GM19324 (cell line): ENCODE measurements around the gene SPATA31C1.
"Not testable (repeated sequence)": the region's sequence is repeated elsewhere in the genome, so short reads cannot be mapped to it uniquely, and the experiment has no call there.

Source experiments
- ATAC-seq: cut with Tn5 transposase; IDR thresholded peaks from one replicate; pipeline ENCODE4 v1.9.1; 2021; ENCODE audit warnings: mild to moderate bottlenecking, moderate library complexity; ENCODE audit not compliant: unreplicated experiment, low FRiP score

Gene SPATA31C1

GRCh38 chr9:87917662-87918061 lies at the start of gene SPATA31C1:
SPATA31C1 (plus strand) TSS chr9:87917962.
- ATAC-seq = not testable (repeated sequence)

- ATAC-seq = no peak
Measured at GRCh38 chr9:87868175-87868574, 49.6 kb upstream of the SPATA31C1 start.

- no peak for ATAC-seq
Measured at GRCh38 chr9:87868635-87869034, 49.1 kb upstream of the SPATA31C1 start.

- no peak for ATAC-seq
Measured at GRCh38 chr9:87869082-87869481, 48.7 kb upstream of the SPATA31C1 start.

GRCh38 chr9:87871425-87872078 lies 46.2 kb upstream of the SPATA31C1 start:
- ATAC-seq = no peak

GRCh38 chr9:87872079-87872624 lies 45.6 kb upstream of the SPATA31C1 start:
- ATAC-seq = no peak

GRCh38 chr9:87873607-87874303 lies 44.0 kb upstream of the SPATA31C1 start:
- ATAC-seq = no peak

- no peak for ATAC-seq
Measured at GRCh38 chr9:87874304-87874623, 43.5 kb upstream of the SPATA31C1 start.

GRCh38 chr9:87875060-87875459 lies 42.7 kb upstream of the SPATA31C1 start:
- ATAC-seq = no peak

GRCh38 chr9:87875831-87876545 lies 41.8 kb upstream of the SPATA31C1 start:
- no peak for ATAC-seq

- ATAC-seq = no peak
Measured at GRCh38 chr9:87876708-87877107, 41.1 kb upstream of the SPATA31C1 start.

- ATAC-seq = no peak
Measured at GRCh38 chr9:87878989-87879511, 38.7 kb upstream of the SPATA31C1 start.

GRCh38 chr9:87880116-87880515 lies 37.6 kb upstream of the SPATA31C1 start:
- ATAC-seq = no peak

- ATAC-seq = no peak
Measured at GRCh38 chr9:87880683-87881082, 37.1 kb upstream of the SPATA31C1 start.

GRCh38 chr9:87882627-87883026 lies 35.1 kb upstream of the SPATA31C1 start, which contains the start of gene SPATA31E1:
SPATA31E1 (plus strand) TSS chr9:87882877; CDS start chr9:87882892, 15 bp downstream.
- ATAC-seq = no peak

- ATAC-seq = no peak
Measured at GRCh38 chr9:87883274-87883673, 34.5 kb upstream of the SPATA31C1 start.

- no peak for ATAC-seq
Measured at GRCh38 chr9:87883990-87884389, 33.8 kb upstream of the SPATA31C1 start.

- ATAC-seq = no peak
Measured at GRCh38 chr9:87884578-87885459, 32.9 kb upstream of the SPATA31C1 start.

- no peak for ATAC-seq
Measured at GRCh38 chr9:87885484-87886189, 32.1 kb upstream of the SPATA31C1 start.
